HEK293 (cell line): ENCODE data around the gene ADGRB3.
"Not testable (repeated sequence)": the region's sequence is repeated elsewhere in the genome, so short reads cannot be mapped to it uniquely, and the experiment has no call there.

Source experiments
- ZNF292 ChIP-seq: fragments of 450-650 bp; formaldehyde crosslinking; IDR thresholded peaks from 2 replicates; pipeline ENCODE4 v1.5.1; 2016; ENCODE audit warnings: low read depth, missing biosample characterization, missing genetic modification characterization, borderline replicate concordance
- ZNF549 ChIP-seq: fragments of 450-650 bp; IDR thresholded peaks from 2 replicates; pipeline ENCODE4 v1.5.1; 2018; ENCODE audit warnings: missing biosample characterization, missing genetic modification characterization, mild to moderate bottlenecking, inconsistent platforms, moderate library complexity
- ZNF654 ChIP-seq: fragments of 450-650 bp; formaldehyde crosslinking; IDR thresholded peaks from 2 replicates; pipeline ENCODE4 v1.5.1; 2016; ENCODE audit warnings: low read depth, missing biosample characterization, missing genetic modification characterization
- TF ChIP-seq, protein P1 (sequence below): fragments of 450-650 bp; formaldehyde crosslinking; IDR thresholded peaks from 2 replicates; pipeline ENCODE4 v1.5.1; 2016; ENCODE audit warnings: missing biosample characterization, missing genetic modification characterization
- TF ChIP-seq, protein P2 (sequence below): fragments of 450-650 bp; formaldehyde crosslinking; IDR thresholded peaks from 2 replicates; pipeline ENCODE4 v1.5.1; 2017; ENCODE audit warnings: missing biosample characterization, mild to moderate bottlenecking, missing genetic modification characterization, moderate library complexity
- TF ChIP-seq, protein P3 (sequence below): fragments of 450-650 bp; formaldehyde crosslinking; IDR thresholded peaks from 2 replicates; pipeline ENCODE4 v1.5.1; 2016; ENCODE audit warnings: missing biosample characterization, missing genetic modification characterization

DNA sequence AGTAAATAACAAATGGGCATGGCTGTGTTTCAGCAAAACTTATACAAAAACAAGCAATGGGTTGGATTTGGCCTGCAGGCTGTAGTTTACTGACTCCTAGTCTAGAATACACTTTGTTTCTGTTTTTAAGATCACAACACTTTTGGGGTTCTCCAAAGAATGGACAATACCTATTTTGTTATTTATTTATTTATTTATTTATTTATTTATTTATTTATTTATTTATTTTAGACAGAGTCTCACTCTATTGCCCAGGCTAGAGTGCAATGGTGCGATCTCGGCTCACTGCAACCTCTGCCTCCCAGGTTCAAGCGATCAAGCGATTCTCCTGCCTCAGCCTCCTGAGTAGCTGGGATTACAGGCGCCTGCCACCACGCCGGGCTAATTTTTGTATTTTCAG is 346.6 kb downstream of the ADGRB3 start:
- peak; percentile 18 for TF ChIP-seq ZNF654 (tag by site-specific recombination)
- TF ChIP-seq, protein P1, sequence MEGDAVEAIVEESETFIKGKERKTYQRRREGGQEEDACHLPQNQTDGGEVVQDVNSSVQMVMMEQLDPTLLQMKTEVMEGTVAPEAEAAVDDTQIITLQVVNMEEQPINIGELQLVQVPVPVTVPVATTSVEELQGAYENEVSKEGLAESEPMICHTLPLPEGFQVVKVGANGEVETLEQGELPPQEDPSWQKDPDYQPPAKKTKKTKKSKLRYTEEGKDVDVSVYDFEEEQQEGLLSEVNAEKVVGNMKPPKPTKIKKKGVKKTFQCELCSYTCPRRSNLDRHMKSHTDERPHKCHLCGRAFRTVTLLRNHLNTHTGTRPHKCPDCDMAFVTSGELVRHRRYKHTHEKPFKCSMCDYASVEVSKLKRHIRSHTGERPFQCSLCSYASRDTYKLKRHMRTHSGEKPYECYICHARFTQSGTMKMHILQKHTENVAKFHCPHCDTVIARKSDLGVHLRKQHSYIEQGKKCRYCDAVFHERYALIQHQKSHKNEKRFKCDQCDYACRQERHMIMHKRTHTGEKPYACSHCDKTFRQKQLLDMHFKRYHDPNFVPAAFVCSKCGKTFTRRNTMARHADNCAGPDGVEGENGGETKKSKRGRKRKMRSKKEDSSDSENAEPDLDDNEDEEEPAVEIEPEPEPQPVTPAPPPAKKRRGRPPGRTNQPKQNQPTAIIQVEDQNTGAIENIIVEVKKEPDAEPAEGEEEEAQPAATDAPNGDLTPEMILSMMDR (tag by site-specific recombination) = not testable (repeated sequence)
- TF ChIP-seq ZNF549, ZNF292 (tag by site-specific recombination): not testable (repeated sequence)
- TF ChIP-seq, protein P2, sequence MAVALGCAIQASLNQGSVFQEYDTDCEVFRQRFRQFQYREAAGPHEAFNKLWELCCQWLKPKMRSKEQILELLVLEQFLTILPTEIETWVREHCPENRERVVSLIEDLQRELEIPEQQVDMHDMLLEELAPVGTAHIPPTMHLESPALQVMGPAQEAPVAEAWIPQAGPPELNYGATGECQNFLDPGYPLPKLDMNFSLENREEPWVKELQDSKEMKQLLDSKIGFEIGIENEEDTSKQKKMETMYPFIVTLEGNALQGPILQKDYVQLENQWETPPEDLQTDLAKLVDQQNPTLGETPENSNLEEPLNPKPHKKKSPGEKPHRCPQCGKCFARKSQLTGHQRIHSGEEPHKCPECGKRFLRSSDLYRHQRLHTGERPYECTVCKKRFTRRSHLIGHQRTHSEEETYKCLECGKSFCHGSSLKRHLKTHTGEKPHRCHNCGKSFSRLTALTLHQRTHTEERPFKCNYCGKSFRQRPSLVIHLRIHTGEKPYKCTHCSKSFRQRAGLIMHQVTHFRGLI (tag by site-specific recombination) = not testable (repeated sequence)
- TF ChIP-seq, protein P3, sequence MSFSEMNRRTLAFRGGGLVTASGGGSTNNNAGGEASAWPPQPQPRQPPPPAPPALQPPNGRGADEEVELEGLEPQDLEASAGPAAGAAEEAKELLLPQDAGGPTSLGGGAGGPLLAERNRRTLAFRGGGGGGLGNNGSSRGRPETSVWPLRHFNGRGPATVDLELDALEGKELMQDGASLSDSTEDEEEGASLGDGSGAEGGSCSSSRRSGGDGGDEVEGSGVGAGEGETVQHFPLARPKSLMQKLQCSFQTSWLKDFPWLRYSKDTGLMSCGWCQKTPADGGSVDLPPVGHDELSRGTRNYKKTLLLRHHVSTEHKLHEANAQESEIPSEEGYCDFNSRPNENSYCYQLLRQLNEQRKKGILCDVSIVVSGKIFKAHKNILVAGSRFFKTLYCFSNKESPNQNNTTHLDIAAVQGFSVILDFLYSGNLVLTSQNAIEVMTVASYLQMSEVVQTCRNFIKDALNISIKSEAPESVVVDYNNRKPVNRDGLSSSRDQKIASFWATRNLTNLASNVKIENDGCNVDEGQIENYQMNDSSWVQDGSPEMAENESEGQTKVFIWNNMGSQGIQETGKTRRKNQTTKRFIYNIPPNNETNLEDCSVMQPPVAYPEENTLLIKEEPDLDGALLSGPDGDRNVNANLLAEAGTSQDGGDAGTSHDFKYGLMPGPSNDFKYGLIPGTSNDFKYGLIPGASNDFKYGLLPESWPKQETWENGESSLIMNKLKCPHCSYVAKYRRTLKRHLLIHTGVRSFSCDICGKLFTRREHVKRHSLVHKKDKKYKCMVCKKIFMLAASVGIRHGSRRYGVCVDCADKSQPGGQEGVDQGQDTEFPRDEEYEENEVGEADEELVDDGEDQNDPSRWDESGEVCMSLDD (tag by site-specific recombination) = not testable (repeated sequence)
